Measurements from ENCODE around the gene NUDT15.

Gene NUDT15

GRCh38 chr13:48010698-48011097, 26.8 kb upstream of the NUDT15 start:
- POLR2A ChIA-PET = no interaction called here

GRCh38 chr13:48012668-48013067, 24.9 kb upstream of the NUDT15 start:
- no peaks in the 10 kb centered on the region for H3K36me3 ChIP-seq (ENCODE audit: control insufficient read depth in 2 of 2, insufficient read depth in 1 of 2, low read length in 2 of 2)
- no peaks in the 10 kb centered on the region for H3K4me1 ChIP-seq (ENCODE audit: control insufficient read depth, insufficient read depth, low read length)
- no peaks in the 10 kb centered on the region for H3K9me3 ChIP-seq (ENCODE audit: control insufficient read depth, insufficient read depth, low read depth, low read length)
- POLR2A ChIA-PET = interaction anchor here (1.7 kb wide), 1 partner anchor 11 kb away, joined by 6 read pairs; the partner anchor contains the start of gene SUCLA2
- TF ChIP-seq ZNF133 (tag by site-specific recombination; IDR thresholded peaks at IDR 0.05) (no peak), TCF7L2 (IDR thresholded peaks at IDR 0.05; ENCODE audit: borderline replicate concordance, low read depth, low read length) (no peak), ZBTB49 (tag by site-specific recombination; IDR thresholded peaks at IDR 0.05; ENCODE audit: low read depth) (no peak), FEZF1 (tag by site-specific recombination; IDR thresholded peaks at IDR 0.05) (no peak), GLIS1 (tag by site-specific recombination; IDR thresholded peaks at IDR 0.05) (no peak), ZNF837 (tag by site-specific recombination; IDR thresholded peaks at IDR 0.05) (no peak), SALL2 (tag by site-specific recombination; IDR thresholded peaks at IDR 0.05; ENCODE audit: borderline replicate concordance) (no peak), ZBTB20 (tag by site-specific recombination; IDR thresholded peaks at IDR 0.05) (no peak), ZNF701 (tag by site-specific recombination; IDR thresholded peaks at IDR 0.05) (no peak), ZNF518A (tag by site-specific recombination; conservative IDR thresholded peaks at IDR 0.05; ENCODE audit: low read depth) (no peak), ZNF580 (tag by site-specific recombination; IDR thresholded peaks at IDR 0.05) (no peak), ZNF335 (tag by site-specific recombination; conservative IDR thresholded peaks at IDR 0.05) (no peak)
- H3K27ac ChIP-seq (ENCODE audit: extremely low read depth, low read depth, low read length) = no peak overlapping the region
- CTCF ChIA-PET = no interaction called here
- H3K4me3 ChIP-seq (ENCODE audit: low read depth, low read length) = no peak overlapping the region

More at GRCh38 chr13:48010698-48011097, 26.8 kb upstream of the NUDT15 start:
- no peaks in the 10 kb centered on the region for H3K9me3 ChIP-seq (ENCODE audit: control insufficient read depth, insufficient read depth, low read depth, low read length)
- TF ChIP-seq ZNF558 (tag by site-specific recombination; IDR thresholded peaks at IDR 0.05) = no peak
- no peak overlapping the region for H3K4me3 ChIP-seq (ENCODE audit: low read depth, low read length)
- CTCF ChIA-PET = interaction anchor here (1.0 kb wide), 1 partner anchor 27 kb away, joined by 3 read pairs; the partner anchor contains the start of gene NUDT15
- no peaks in the 10 kb centered on the region for H3K4me1 ChIP-seq (ENCODE audit: control insufficient read depth, insufficient read depth, low read length)
- H3K27ac ChIP-seq (ENCODE audit: extremely low read depth, low read depth, low read length) = no peak overlapping the region
- no peaks in the 10 kb centered on the region for H3K36me3 ChIP-seq (ENCODE audit: control insufficient read depth in 2 of 2, insufficient read depth in 1 of 2, low read length in 2 of 2)

- Histone ChIP-seq H3K4me3 (ENCODE audit: low read depth, low read length) (no peak overlapping the region), H3K27ac (ENCODE audit: extremely low read depth, low read depth, low read length) (no peak overlapping the region), H3K4me1 (ENCODE audit: control insufficient read depth, insufficient read depth, low read length) (no peaks in the 10 kb centered on the region), H3K36me3 (ENCODE audit: control insufficient read depth in 2 of 2, insufficient read depth in 1 of 2, low read length in 2 of 2) (no peaks in the 10 kb centered on the region), H3K9me3 (ENCODE audit: control insufficient read depth, insufficient read depth, low read depth, low read length) (no peaks in the 10 kb centered on the region)
- POLR2A ChIA-PET = interaction anchor here (1.0 kb wide), 1 partner anchor 23 kb away, joined by 3 read pairs; the partner anchor contains the start of gene NUDT15
- CTCF ChIA-PET = interaction anchor here (0.5 to 0.7 kb wide), 2 partner anchors 24 to 400 kb away, joined by 3 read pairs; no protein-coding TSS in a partner anchor
- TF ChIP-seq REST (tag by site-specific recombination; IDR thresholded peaks at IDR 0.05) = no peak
- no peak for TF ChIP-seq YY1 (tag by site-specific recombination; IDR thresholded peaks at IDR 0.05)
- TF ChIP-seq ZNF423 (tag by site-specific recombination; IDR thresholded peaks at IDR 0.05) = no peak
- TF ChIP-seq ZNF830 (tag by site-specific recombination; IDR thresholded peaks at IDR 0.05; ENCODE audit: low read depth) = no peak
- no peak for TF ChIP-seq ZNF133 (tag by site-specific recombination; IDR thresholded peaks at IDR 0.05)
- no peak for TF ChIP-seq IKZF3 (tag by site-specific recombination; IDR thresholded peaks at IDR 0.05)
- no peak for TF ChIP-seq ZNF580 (tag by site-specific recombination; IDR thresholded peaks at IDR 0.05)
- TF ChIP-seq ZNF558 (tag by site-specific recombination; IDR thresholded peaks at IDR 0.05) = no peak
These were observed 23.2 kb upstream of the NUDT15 start for GRCh38 chr13:48014359-48014758.
